H1 (cell line): ENCODE data around the gene GRM5. TPM values are rescaled to one million over a fixed set of nuclear protein-coding genes. Genes with fewer than 3 reads are reported as not detected.

Experiments used
- CBX5 ChIP-seq: fragments of 300-800, 300-1000 bp; sonication (generic); IDR thresholded peaks from 2 replicates; pipeline ENCODE4 v1.7.1; 2016; ENCODE audit warnings: antibody characterized with exemption, low read length, low read depth
- CHD7 ChIP-seq: fragments of 300-600 bp; sonication (generic); IDR thresholded peaks from 2 replicates; pipeline ENCODE4 v1.7.1; 2012; ENCODE audit warnings: low read length, moderate library complexity, mild to moderate bottlenecking, inconsistent platforms; ENCODE audit not compliant: insufficient replicate concordance
- CTCF ChIP-seq, 3 experiments: IDR thresholded peaks; 1 replicate in 2 of 3; 2 replicates in 1 of 3; pipeline versions ENCODE4 v1.5.1 to v1.6.1; 2011; ENCODE audit warnings: low read length in 3 of 3, mild to moderate bottlenecking in 3 of 3, inconsistent platforms in 2 of 3, low read depth in 1 of 3, moderate library complexity in 1 of 3; ENCODE audit not compliant: insufficient read depth in 1 of 3; ENCODE audit errors: control extremely low read depth in 1 of 3
- EZH2 ChIP-seq: fragments of 200-600 bp; sonication (generic); IDR thresholded peaks from 2 replicates; pipeline ENCODE4 v1.7.1; 2012; ENCODE audit warnings: low read depth, mild to moderate bottlenecking, moderate library complexity, low read length, inconsistent platforms; ENCODE audit not compliant: severe bottlenecking
- FOSL1 ChIP-seq: IDR thresholded peaks from 2 replicates; pipeline ENCODE4 v1.6.1; 2011; ENCODE audit warnings: mild to moderate bottlenecking, low read depth, low read length, moderate library complexity; ENCODE audit not compliant: insufficient read depth
- polyA plus RNA-seq, 7 experiments: library from polyadenylated mRNA; depleted of rRNA in 3 of 7; stranded (reverse) in 5 of 7; unstranded in 2 of 7; fragments of >200 nt in 5 of 7; fragments of 200-250 nt in 2 of 7; gene quantifications; 1 replicate in 5 of 7; 2 replicates in 1 of 7; 4 replicates in 1 of 7; pipeline versions ENCODE4 v1.2.1 to v1.2.3, GENCODE V29; 2011 to 2013; ENCODE audit warnings: missing spikeins in 2 of 7, mixed read lengths in 2 of 7
- total RNA-seq: library from RNA; stranded (reverse); fragmentation: NEBNext Ultra II Directional; extraction: Animal tissue kit (Norgen Biotek cat#: 25700); gene quantifications from 2 replicates; pipeline ENCODE4 v1.2.1, GENCODE V29; 2021

The GRM5 gene
- total and polyA plus RNA-seq, 2 of the 8 experiments (the other 6 are each of a cell fraction or from before 2014, with no cell fraction given), result 0.15 to 0.43 TPM

GRCh38 chr11:88596786-88597185 lies 469.0 kb downstream of the GRM5 start (continued):
- TF ChIP-seq CHD7 (no peak), EZH2 (no peak), CBX5 (no peak), FOSL1 (no peak), CTCF (IDR thresholded peaks at IDR 0.05; ENCODE audit: control extremely low read depth in 1 of 3, insufficient read depth in 1 of 3, low read depth in 1 of 3, low read length in 3 of 3) (no peak)
